Activated naive CD8-positive, alpha-beta T cell treated with anti-CD3 and anti-CD28 coated beads, Interleukin-2, amount 10 ng/mL, durations not matched to agents 7 days and 5 days (primary cell): Measurements from ENCODE around the gene A1BG. TPM values are rescaled to one million over a fixed set of nuclear protein-coding genes. Genes with fewer than 3 reads are reported as not detected.

ENCODE experiments used
- ATAC-seq: fragments of 150-1000 bp; cut with Tn5 transposase; one replicate; pipeline ENCODE4 v1.10.0; 2021; ENCODE audit warnings: low read depth, moderate library complexity
- POLR2A ChIA-PET: fragments of 350-600 bp; sonication (Branson Sonifier 250); formaldehyde crosslinking; loops from one replicate; lab custom pipeline; 2021; ENCODE audit warnings: antibody characterized with exemption; lab: Charles Lee
- DNase-seq: peaks from one replicate; pipeline ENCODE4 v3.0.0; 2021
- H3K27ac Mint-ChIP-seq: one replicate; pipeline ENCODE4 v1.8.0; 2022; ENCODE audit warnings: mild to moderate bottlenecking, mixed read lengths
- H3K27me3 Mint-ChIP-seq: one replicate; pipeline ENCODE4 v1.8.0; 2022; ENCODE audit warnings: mild to moderate bottlenecking, moderate library complexity, mixed read lengths
- H3K36me3 Mint-ChIP-seq: one replicate; pipeline ENCODE4 v1.8.0; 2021; ENCODE audit warnings: mild to moderate bottlenecking, mixed read lengths
- H3K4me1 Mint-ChIP-seq: one replicate; pipeline ENCODE4 v1.8.0; 2021; ENCODE audit warnings: mixed read lengths
- H3K4me3 Mint-ChIP-seq: one replicate; pipeline ENCODE4 v1.8.0; 2022; ENCODE audit warnings: mild to moderate bottlenecking, moderate library complexity, mixed read lengths
- H3K9me3 Mint-ChIP-seq: one replicate; pipeline ENCODE4 v1.8.0; 2021; ENCODE audit warnings: mixed read lengths
- total RNA-seq, 2 experiments: library from RNA; stranded (reverse); gene quantifications; one replicate each; pipeline ENCODE4 v1.2.3, GENCODE V29; 2021

The A1BG gene, protein sequence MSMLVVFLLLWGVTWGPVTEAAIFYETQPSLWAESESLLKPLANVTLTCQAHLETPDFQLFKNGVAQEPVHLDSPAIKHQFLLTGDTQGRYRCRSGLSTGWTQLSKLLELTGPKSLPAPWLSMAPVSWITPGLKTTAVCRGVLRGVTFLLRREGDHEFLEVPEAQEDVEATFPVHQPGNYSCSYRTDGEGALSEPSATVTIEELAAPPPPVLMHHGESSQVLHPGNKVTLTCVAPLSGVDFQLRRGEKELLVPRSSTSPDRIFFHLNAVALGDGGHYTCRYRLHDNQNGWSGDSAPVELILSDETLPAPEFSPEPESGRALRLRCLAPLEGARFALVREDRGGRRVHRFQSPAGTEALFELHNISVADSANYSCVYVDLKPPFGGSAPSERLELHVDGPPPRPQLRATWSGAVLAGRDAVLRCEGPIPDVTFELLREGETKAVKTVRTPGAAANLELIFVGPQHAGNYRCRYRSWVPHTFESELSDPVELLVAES
- 10 to 100 TPM; 21.0 to 22.8 TPM for total RNA-seq

DNA sequence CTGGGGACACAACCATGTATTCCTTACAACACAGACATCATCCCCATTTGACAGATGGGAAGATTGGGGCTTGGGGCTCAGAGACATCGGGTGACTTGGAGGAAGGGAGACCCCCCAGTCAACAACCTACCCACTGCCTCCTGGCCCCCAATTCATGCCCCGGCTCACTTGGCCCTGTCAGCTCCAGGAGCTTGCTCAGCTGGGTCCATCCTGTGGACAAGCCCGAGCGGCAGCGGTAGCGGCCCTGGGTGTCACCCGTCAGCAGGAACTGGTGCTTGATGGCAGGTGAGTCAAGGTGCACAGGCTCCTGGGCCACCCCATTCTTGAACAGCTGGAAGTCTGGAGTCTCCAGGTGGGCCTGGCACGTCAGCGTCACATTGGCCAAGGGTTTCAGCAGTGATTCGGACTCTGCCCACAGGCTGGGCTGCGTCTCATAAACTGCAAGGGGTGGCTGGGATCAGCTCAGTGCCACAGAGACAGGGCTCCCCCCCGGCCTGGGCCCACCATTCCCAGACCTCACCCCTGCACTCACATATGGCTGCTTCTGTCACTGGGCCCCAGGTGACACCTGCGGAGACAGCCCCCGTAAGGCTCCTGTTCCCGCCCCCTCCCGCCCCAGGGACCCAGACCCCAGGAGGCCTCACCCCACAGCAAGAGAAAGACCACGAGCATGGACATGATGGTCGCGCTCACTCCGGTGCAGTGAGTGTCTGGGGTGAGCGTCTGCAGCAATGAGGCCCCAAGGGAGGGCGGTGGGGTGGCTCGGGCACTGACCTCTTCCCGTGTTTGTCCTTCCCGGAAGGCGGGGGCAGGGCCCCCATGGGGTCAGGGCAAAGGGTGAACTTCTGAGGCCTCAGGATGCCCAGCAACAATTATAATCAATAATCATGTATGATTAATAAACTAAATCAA is at the start of gene A1BG:
A1BG (minus strand) TSS at position 733 of the 912 bp plus-strand sequence; CDS start at position 678, 55 bp downstream.
- DNase-seq (no peak), ATAC-seq (no peak)
- Mint-ChIP-seq H3K9me3 (no peaks in the 10 kb centered on the region), H3K4me3 (no peak within 1 kb of the TSS), H3K27ac (no peak within 1 kb of the TSS), H3K4me1 (peaks cover 24% of the 10 kb centered on the region), H3K27me3 (no peaks in the 10 kb centered on the region), H3K36me3 (peaks cover 18% of the 10 kb centered on the region)
- POLR2A ChIA-PET, result interaction anchor here (2.3 kb wide), 1 partner anchor 9 kb away, joined by 9 read pairs; the partner anchor contains the start of gene ZNF497

DNA sequence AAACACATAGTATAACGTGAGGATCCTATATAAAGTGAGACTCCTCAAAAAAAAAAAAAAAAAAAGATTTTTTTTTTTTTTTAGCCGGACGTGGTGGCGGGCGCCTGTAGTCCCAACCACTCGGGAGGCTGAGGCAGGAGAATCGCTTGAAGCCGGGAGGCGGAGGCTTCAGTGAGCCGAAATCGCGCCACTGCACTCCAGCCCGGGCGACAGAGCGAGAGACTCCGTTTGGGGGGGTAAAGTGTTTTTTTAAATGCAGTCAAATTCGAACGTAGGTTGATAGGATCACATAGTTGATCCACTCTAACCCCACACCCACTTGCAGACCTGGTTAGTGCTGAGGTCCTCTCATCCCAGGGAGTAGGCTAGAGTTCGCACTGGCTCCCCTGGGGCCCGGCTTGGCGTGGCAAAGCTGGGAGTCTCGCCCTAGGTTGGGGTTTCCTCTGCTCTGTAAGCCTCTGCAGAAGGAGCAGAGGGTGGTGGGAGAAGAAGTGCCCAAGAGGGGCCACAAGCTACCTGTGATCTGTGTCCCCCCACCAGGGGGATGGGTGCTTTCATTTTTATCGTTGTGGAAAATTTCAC is 48.6 kb upstream of the A1BG start:
- Mint-ChIP-seq H3K4me1 (peaks cover 19% of the 10 kb centered on the region), H3K4me3 (peak overlapping the region; percentile 88), H3K27me3 (peaks cover 4% of the 10 kb centered on the region), H3K9me3 (no peaks in the 10 kb centered on the region), H3K27ac (no peak overlapping the region), H3K36me3 (no peaks in the 10 kb centered on the region)
- no peak for DNase-seq
- POLR2A ChIA-PET, result interaction anchor here (0.7 to 1.0 kb wide), 2 partner anchors 23 to 38 kb away, joined by 3 to 7 read pairs; partner anchors contain the start of gene ZNF132
- ATAC-seq, result no peak

DNA sequence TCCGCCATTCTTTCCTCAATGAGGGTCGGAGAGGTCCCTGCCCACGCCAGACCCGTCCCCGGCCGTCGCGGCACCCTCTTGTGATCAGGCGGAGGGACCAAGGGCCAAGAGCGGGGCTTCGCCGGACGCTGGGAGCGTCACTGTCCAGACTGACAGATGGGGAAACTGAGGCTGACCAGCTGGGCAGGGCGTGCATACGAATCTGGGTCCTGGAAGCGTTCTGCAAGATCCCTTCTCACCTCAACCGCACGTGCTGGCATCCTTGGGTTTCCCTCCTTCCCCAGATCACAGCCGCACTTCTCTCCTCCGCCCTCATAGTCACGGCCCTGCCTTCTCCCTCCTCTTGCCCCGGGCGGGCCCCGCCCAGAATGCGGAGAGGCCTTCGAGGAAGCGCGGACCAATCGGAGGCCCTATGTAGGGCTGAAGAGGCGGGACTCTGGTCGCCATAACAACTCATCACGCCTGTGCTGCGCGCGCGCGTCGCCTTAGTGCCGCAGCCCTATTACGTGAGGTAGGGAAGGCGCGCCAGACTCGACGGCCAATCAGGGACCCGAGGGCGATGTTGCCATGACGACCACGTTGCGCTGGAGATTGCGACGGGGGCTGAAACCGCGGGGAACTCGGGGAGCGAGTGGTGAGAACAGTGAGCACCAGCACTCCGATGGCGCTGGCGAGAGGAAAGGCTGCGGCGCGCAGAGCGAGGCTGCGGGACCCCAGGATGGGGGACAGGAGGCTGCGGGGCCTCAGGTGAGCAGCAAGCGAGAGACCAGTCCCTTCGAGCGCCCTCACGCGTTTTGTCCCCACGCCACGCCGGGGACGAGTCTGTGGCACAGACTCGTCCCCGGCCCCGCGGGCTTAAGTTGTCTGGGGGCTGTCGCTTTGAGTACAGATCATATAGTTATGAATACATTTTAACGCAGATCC is 47.9 kb upstream of the A1BG start:
- Mint-ChIP-seq H3K9me3 (no peaks in the 10 kb centered on the region), H3K27ac (peak overlapping the region; percentile 91), H3K4me1 (peaks cover 15% of the 10 kb centered on the region), H3K27me3 (peaks cover 4% of the 10 kb centered on the region), H3K36me3 (no peaks in the 10 kb centered on the region), H3K4me3 (peak overlapping the region; percentile 88)
- ATAC-seq (peak; percentile 99), DNase-seq (peak; percentile 97)
- POLR2A ChIA-PET, result interaction anchor here (1.1 kb wide), 1 partner anchor 69 kb away, joined by 3 read pairs; no protein-coding TSS in a partner anchor

DNA sequence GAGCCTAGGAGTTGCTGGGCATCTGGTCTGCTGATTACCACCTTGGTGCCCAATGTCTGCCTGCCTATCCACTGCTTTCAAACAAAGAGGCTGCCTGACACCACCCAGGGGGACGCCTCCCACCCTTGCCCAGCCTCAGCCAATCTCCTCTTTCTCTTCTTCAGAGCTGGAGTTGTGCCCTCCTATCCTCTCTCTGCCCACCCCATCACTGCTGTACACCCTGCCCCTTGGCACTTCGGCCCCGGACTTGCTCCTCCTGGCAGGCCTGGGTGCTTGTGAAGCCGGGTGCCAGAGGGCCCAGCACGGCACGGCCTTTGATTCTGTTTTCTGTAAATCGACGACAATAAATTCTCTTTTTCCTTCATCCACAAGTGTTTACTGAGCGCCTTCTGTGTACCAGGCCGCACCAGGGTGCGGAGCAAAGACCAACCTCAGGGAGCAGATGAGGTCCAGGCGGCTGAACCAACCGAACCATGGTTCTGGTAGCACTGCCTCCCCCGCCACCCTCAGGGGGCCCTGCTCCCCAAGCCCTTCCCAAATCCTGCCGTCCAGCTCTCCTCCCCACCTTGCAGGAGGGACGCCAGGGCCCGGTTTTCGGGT is 47.1 kb upstream of the A1BG start:
- POLR2A ChIA-PET, result interaction anchor here (1.1 kb wide), 1 partner anchor 68 kb away, joined by 3 read pairs; no protein-coding TSS in a partner anchor
- H3K4me3 Mint-ChIP-seq, result peak overlapping the region; percentile 88
- peaks cover 9% of the 10 kb centered on the region for H3K27me3 Mint-ChIP-seq
- peaks cover 2% of the 10 kb centered on the region for H3K36me3 Mint-ChIP-seq
- H3K4me1 Mint-ChIP-seq, result peaks cover 15% of the 10 kb centered on the region
- no peak for ATAC-seq
- DNase-seq, result no peak
- H3K27ac Mint-ChIP-seq, result peak overlapping the region; percentile 25
- H3K9me3 Mint-ChIP-seq, result no peaks in the 10 kb centered on the region

DNA sequence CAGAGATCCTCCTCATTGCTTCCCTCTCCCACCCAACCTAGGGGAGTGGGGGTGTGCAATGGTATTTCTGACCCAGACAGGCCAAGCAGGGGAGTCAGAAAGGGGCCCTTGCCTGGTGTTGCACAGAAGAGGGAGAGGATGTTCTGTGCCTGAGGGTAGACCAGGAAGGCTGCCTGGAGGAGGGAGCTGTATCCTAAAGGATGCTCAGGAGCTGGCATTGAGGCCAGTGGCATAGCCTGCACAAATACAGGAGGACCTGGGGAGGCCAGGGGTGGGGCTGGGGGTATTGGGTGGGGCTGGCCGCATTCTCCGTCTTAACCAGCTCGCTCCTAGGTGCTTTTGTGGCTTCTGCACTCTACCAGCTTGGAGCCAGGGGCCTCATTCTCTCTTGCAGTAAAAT is 46.6 kb upstream of the A1BG start:
- peak overlapping the region; percentile 24 for H3K4me3 Mint-ChIP-seq

DNA sequence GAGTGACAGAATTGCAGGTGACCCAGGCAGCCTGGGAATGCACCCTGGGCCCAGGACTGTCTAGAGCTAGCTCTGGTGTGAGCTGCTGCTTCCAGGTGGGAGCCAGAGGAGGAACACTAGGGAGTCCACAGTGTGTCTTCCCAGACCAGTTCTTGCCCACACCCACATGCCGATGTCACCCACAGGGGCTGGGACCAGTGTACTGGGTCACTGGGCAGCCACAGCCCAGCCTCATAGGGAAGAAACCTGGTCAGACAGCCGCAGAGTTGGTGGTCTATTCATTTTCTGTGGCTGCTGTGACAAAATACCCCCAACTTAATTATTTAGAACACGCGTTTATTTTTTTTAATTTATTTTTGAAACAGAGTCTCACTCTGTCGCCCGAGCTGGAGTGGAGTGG is 45.3 kb upstream of the A1BG start:
- H3K36me3 Mint-ChIP-seq, result peaks cover 13% of the 10 kb centered on the region
- POLR2A ChIA-PET, result no interaction called here
- peaks cover 16% of the 10 kb centered on the region for H3K4me1 Mint-ChIP-seq
- H3K4me3 Mint-ChIP-seq, result no peak overlapping the region
- no peaks in the 10 kb centered on the region for H3K9me3 Mint-ChIP-seq
- H3K27ac Mint-ChIP-seq, result no peak overlapping the region
- no peak for DNase-seq
- peaks cover 9% of the 10 kb centered on the region for H3K27me3 Mint-ChIP-seq
- no peak for ATAC-seq

More for the DNA sequence above, 46.6 kb upstream of the A1BG start:
- POLR2A ChIA-PET, result interaction anchor here (1.1 kb wide), 1 partner anchor 67 kb away, joined by 3 read pairs; no protein-coding TSS in a partner anchor
- Mint-ChIP-seq H3K9me3 (no peaks in the 10 kb centered on the region), H3K4me1 (peaks cover 16% of the 10 kb centered on the region), H3K27ac (no peak overlapping the region), H3K36me3 (peaks cover 3% of the 10 kb centered on the region), H3K27me3 (peaks cover 9% of the 10 kb centered on the region)
- ATAC-seq, result no peak
- no peak for DNase-seq

DNA sequence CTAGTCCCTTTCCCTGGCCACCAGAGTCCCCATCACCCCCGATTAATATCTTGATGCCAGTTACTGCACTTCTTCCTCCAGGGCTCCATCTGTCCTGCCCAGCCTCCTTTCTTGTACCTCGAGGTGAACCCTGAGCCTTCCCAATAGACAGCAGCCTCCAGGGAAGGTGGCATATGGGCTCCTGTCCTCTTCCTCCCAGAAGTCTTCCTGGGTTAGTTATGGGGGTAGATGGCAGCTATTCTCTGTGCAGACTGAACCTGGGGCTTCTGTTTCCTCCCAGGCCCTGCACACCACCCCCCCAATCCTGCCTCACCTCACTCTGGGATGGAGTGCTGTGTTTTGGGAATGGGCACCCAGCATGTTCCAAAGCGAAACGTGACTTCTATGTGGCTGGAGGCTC is 44.8 kb upstream of the A1BG start:
- DNase-seq (no peak), ATAC-seq (no peak)
- H3K27ac Mint-ChIP-seq, result no peak overlapping the region
- POLR2A ChIA-PET, result no interaction called here
- no peaks in the 10 kb centered on the region for H3K9me3 Mint-ChIP-seq
- H3K36me3 Mint-ChIP-seq, result peaks cover 14% of the 10 kb centered on the region
- peaks cover 9% of the 10 kb centered on the region for H3K27me3 Mint-ChIP-seq
- H3K4me3 Mint-ChIP-seq, result no peak overlapping the region
- H3K4me1 Mint-ChIP-seq, result peaks cover 14% of the 10 kb centered on the region

DNA sequence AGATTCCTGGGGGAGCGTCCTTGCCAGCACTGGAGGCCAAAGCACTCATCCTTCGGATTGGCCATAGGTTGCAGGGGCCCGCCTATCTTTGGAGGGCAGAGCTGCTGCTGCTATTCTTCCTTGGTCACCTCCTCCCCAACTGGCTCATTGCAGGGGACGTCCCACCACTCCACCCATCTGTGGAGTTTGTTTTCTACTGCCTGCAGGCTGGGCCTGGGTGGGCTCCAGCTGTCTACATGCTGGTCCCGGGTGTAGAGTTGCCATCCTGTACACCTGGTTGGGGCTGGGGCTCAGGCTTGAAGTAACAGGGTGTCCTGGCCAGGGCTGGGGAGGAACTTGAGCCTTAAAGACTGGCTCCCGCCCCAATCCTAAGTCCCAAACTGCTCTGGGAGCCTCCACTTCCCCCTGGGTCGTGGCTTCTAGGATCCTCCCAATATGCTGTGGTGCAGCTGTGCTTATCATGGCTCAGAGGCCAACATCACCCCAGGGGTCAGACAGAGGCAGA is 44.3 kb upstream of the A1BG start:
- ATAC-seq, result no peak
- no peaks in the 10 kb centered on the region for H3K9me3 Mint-ChIP-seq
- H3K36me3 Mint-ChIP-seq, result peaks cover 19% of the 10 kb centered on the region
- H3K27ac Mint-ChIP-seq, result no peak overlapping the region
- POLR2A ChIA-PET, result no interaction called here
- H3K4me3 Mint-ChIP-seq, result no peak overlapping the region
- H3K27me3 Mint-ChIP-seq, result peaks cover 9% of the 10 kb centered on the region
- H3K4me1 Mint-ChIP-seq, result peaks cover 14% of the 10 kb centered on the region
- no peak for DNase-seq

DNA sequence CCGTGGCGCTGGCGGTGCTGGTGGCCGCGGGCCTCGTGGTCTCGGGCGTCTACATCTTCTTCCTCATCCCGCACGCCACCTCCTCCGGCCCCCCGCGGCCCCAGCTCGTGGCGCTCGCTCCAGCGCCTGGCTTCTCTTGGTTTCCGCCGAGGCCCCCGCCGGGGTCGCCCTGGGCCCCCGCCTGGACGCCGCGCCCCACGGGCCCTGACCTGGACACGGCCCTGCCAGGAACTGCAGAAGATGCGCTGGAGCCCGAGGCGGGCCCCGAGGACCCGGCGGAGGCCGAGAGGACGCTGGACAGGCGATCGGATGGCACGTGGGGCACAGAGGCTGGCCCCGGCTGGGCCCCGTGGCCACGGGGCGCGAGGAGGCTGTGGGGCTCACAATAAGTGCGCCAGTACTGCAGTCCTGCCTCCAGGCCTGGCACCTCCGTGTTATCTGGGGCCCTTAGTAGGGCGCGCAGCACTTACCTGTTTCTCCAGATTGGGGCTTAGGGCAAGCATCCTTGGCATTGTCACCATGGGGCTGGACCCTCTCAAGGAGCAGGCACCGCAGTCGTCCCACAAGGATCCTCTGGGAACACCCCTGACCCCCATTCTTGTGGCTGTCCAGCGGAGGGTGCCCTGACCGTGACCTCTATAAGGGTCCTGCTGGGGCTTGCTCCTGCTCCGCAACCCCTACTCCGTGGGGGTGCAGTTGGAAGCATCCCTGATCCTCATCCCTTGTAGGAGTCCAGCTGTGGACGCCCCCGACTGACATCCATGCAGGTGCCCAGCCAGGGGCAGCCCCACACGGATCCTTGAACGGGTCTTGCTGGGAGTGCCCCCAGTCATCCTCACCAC is 43.6 kb upstream of the A1BG start:
- POLR2A ChIA-PET, result no interaction called here
- peaks cover 19% of the 10 kb centered on the region for H3K36me3 Mint-ChIP-seq
- no peak overlapping the region for H3K27ac Mint-ChIP-seq
- ATAC-seq (no peak), DNase-seq (no peak)
- no peak overlapping the region for H3K4me3 Mint-ChIP-seq
- peaks cover 15% of the 10 kb centered on the region for H3K4me1 Mint-ChIP-seq
- H3K27me3 Mint-ChIP-seq, result peaks cover 9% of the 10 kb centered on the region
- H3K9me3 Mint-ChIP-seq, result no peaks in the 10 kb centered on the region

DNA sequence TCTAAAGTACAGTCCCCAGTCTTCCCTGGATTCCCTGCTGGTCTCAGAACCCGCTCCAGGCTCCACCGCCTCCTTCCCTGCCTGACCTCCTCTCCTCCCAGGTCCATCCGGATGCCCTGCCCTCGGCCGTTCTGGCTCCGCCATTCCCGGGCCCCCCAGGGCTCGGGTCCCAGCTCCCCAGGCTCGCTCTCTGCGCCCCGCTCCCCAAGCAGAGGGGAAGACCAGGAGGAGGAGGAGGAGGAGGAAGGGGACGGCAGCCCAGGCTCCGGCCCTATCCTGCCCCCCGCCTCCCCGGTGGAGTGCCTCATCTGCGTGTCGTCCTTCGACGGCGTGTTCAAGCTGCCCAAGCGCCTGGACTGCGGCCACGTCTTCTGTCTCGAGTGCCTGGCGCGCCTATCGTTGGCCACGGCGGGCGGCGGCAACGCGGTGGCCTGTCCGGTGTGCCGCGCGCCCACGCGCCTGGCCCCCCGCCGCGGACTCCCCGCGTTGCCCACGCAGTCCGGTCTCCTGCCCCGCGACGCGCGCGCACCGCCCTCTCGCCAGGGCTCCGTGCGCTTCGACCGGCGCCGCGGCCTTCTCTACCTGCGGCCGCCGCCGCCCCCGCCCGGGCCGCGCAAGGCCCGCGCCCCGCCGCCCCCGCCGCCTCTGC is 42.8 kb upstream of the A1BG start:
- Mint-ChIP-seq H3K27ac (no peak overlapping the region), H3K4me3 (no peak overlapping the region), H3K9me3 (no peaks in the 10 kb centered on the region), H3K4me1 (peaks cover 14% of the 10 kb centered on the region), H3K27me3 (peaks cover 9% of the 10 kb centered on the region), H3K36me3 (peaks cover 22% of the 10 kb centered on the region)
- no peak for ATAC-seq
- POLR2A ChIA-PET, result interaction anchor here (0.6 to 1.0 kb wide), 3 partner anchors 9 to 80 kb away, joined by 3 to 7 read pairs (median 3); partner anchors contain the start of genes RPS5, ZNF446 and ZNF497
- no peak for DNase-seq
